ENCODE measurements around the gene MAGI2. TPM values are rescaled to one million over a fixed set of nuclear protein-coding genes. Genes with fewer than 3 reads are reported as not detected.

Gene MAGI2
- total RNA-seq, 1 donor from 2014 or later = 6.9 TPM

GRCh38 chr7:78473571-78474301 lies 979.7 kb downstream of the MAGI2 start:
- DNase-seq (ENCODE audit: extremely low spot score in 2 of 2) = no peak
- no peaks in the 10 kb centered on the region for H3K27me3 ChIP-seq
- TF ChIP-seq POLR2AphosphoS5 (IDR thresholded peaks at IDR 0.05; ENCODE audit: insufficient read depth in 1 of 2, low read depth in 1 of 2) = no peak
- TF ChIP-seq POLR2A (IDR thresholded peaks at IDR 0.05) = no peak
- TF ChIP-seq CTCF (IDR thresholded peaks at IDR 0.05) = no peak
- no peak overlapping the region for H3K27ac ChIP-seq
- intact Hi-C loops (cut with DNase I) = no loop called here
- H3K36me3 ChIP-seq = no peaks in the 10 kb centered on the region
- no peaks in the 10 kb centered on the region for H3K4me1 ChIP-seq
- no peaks in the 10 kb centered on the region for H3K9me3 ChIP-seq
- no peak overlapping the region for H3K4me3 ChIP-seq

- Histone ChIP-seq H3K9me3 (no peaks in the 10 kb centered on the region), H3K27me3 (no peaks in the 10 kb centered on the region), H3K4me1 (no peaks in the 10 kb centered on the region), H3K36me3 (no peaks in the 10 kb centered on the region), H3K27ac (no peak overlapping the region), H3K4me3 (no peak overlapping the region)
- DNase-seq (ENCODE audit: extremely low spot score in 2 of 2) = no peak
- intact Hi-C loops (cut with DNase I) = no loop called here
- no peak for TF ChIP-seq POLR2A (IDR thresholded peaks at IDR 0.05)
- no peak for TF ChIP-seq POLR2AphosphoS5 (IDR thresholded peaks at IDR 0.05; ENCODE audit: insufficient read depth in 1 of 2, low read depth in 1 of 2)
- no peak for TF ChIP-seq CTCF (IDR thresholded peaks at IDR 0.05)
Measured at GRCh38 chr7:78473021-78473420, 980.4 kb downstream of the MAGI2 start.

DNA sequence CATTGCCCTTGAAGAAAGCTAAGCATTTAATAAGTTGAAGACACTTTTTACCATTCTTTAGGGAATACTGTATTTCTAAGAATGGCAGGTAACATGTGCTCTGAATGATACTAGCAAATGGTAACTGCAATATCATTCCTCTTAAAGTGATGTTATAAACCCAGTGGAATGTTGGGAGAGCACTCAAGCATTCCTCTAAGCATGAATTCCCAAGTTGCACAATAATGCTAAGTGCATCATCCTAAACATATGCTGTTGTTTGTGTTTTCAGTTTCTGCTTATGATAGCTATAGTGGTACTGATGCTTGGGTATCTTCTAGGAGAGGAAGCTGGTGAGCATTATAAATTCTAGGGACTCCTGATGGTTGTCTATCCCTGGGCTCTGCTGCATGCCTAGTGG lies 980.9 kb downstream of the MAGI2 start:
- intact Hi-C loops (cut with DNase I) = no loop called here
- no peak for DNase-seq (ENCODE audit: extremely low spot score in 2 of 2)
- no peaks in the 10 kb centered on the region for H3K27me3 ChIP-seq
- TF ChIP-seq POLR2A (IDR thresholded peaks at IDR 0.05) (no peak), CTCF (IDR thresholded peaks at IDR 0.05) (no peak), POLR2AphosphoS5 (IDR thresholded peaks at IDR 0.05; ENCODE audit: insufficient read depth in 1 of 2, low read depth in 1 of 2) (no peak)
- no peak overlapping the region for H3K4me3 ChIP-seq
- no peak overlapping the region for H3K27ac ChIP-seq
- H3K36me3 ChIP-seq = no peaks in the 10 kb centered on the region
- H3K9me3 ChIP-seq = no peaks in the 10 kb centered on the region
- H3K4me1 ChIP-seq = no peaks in the 10 kb centered on the region

- Histone ChIP-seq H3K9me3 (no peaks in the 10 kb centered on the region), H3K4me1 (no peaks in the 10 kb centered on the region), H3K36me3 (no peaks in the 10 kb centered on the region), H3K27ac (no peak overlapping the region), H3K27me3 (no peaks in the 10 kb centered on the region), H3K4me3 (no peak overlapping the region)
- TF ChIP-seq CTCF (IDR thresholded peaks at IDR 0.05) (no peak), POLR2AphosphoS5 (IDR thresholded peaks at IDR 0.05; ENCODE audit: insufficient read depth in 1 of 2, low read depth in 1 of 2) (no peak), POLR2A (IDR thresholded peaks at IDR 0.05) (no peak)
- intact Hi-C loops (cut with DNase I) = loop anchor here (10.0 kb wide), 1 partner anchor 1239 kb away; no protein-coding TSS in a partner anchor
- no peak for DNase-seq (ENCODE audit: extremely low spot score in 2 of 2)
Measured at GRCh38 chr7:78465894-78466293, 987.6 kb downstream of the MAGI2 start.

GRCh38 chr7:78463039-78463438 lies 990.4 kb downstream of the MAGI2 start:
- DNase-seq (ENCODE audit: extremely low spot score in 2 of 2) = no peak
- Histone ChIP-seq H3K27me3 (no peaks in the 10 kb centered on the region), H3K9me3 (no peaks in the 10 kb centered on the region), H3K36me3 (no peaks in the 10 kb centered on the region), H3K4me1 (no peaks in the 10 kb centered on the region), H3K4me3 (no peak overlapping the region), H3K27ac (no peak overlapping the region)
- intact Hi-C loops (cut with DNase I) = loop anchor here (10.0 kb wide), 1 partner anchor 1242 kb away; no protein-coding TSS in a partner anchor
- TF ChIP-seq POLR2AphosphoS5 (IDR thresholded peaks at IDR 0.05; ENCODE audit: insufficient read depth in 1 of 2, low read depth in 1 of 2) (no peak), CTCF (IDR thresholded peaks at IDR 0.05) (no peak), POLR2A (IDR thresholded peaks at IDR 0.05) (no peak)
